Measurements from ENCODE around the gene TRIM7.
A peak's percentile ranks its signal among the peaks of the same experiment; 100 is the strongest.

TRIM7 gene

GRCh38 chr5:181169459-181170236 lies 35.3 kb downstream of the TRIM7 start:
- DNase-seq: peak; percentile 81

- no peak for DNase-seq
Observed at GRCh38 chr5:181168595-181169118, 36.3 kb downstream of the TRIM7 start.

DNA sequence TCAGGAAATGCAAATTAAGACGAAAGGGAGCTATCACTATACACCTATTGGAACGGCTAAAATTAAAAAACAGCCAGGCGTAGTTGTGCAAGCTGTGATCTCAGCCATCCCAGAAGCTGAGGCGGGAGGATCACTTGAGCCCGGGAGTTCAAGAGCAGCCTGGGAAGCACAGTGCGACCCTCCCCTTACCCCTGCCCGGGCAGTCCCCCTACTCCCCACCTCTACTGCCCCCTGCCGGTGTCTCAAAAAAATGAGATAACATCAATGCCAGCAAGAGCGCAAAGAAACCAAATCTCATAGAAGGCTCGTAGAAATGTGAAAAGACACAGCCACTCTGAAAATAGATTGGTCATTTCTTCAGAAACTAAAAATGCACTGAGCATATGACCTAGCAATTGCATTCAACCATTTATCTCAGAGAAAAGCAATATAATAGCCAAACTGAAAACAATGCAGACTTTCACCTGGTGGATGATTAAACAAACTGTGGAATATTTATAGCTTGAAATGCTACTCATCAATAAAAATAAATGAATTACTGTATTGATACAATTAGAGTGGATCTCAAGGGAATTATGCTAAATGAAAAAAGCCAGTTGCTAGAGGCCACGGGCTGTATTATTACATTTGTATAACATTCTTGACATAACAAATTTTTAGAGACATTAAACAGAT lies 37.0 kb downstream of the TRIM7 start:
- DNase-seq: no peak

DNA sequence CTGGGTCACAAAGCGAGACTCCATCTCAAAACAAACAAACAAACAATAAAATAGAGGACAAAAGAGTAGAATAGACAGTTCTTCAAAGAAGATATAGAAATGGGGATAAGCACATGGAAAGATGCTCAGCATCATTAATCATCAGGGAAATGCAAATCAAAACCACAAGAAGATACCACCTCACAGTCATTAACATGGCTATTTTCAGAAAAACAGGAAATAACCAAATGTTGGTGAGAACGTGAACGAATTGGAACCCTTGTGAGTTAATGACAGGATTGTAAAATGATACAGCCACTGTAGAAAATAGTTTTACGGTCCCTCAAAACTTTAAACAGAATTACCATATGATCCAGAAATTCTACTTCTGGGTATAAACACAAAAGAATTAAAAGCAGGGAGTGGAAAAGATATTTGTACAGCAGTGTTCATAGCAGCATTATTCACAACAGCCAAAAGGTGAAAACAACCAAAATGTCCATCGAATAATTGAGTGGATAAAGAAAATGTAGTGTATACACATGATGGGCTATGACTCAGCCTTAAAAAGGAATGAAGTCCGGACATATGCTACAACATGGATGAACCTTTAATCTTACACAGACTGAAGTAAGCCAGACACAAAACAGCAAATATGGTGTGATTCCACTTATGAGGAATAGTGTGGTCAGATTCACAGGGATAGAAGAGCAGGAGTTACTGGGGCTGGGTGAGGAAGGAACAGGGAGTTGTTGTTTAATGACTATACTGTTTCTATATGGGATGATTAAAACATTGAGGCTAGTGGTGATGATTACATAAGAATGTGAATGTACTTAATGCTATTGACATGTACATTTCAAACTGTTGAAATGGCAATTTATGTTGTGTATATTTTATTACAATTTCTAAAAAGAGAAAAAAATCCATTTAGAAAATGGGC lies 37.9 kb downstream of the TRIM7 start:
- DNase-seq: no peak

DNA sequence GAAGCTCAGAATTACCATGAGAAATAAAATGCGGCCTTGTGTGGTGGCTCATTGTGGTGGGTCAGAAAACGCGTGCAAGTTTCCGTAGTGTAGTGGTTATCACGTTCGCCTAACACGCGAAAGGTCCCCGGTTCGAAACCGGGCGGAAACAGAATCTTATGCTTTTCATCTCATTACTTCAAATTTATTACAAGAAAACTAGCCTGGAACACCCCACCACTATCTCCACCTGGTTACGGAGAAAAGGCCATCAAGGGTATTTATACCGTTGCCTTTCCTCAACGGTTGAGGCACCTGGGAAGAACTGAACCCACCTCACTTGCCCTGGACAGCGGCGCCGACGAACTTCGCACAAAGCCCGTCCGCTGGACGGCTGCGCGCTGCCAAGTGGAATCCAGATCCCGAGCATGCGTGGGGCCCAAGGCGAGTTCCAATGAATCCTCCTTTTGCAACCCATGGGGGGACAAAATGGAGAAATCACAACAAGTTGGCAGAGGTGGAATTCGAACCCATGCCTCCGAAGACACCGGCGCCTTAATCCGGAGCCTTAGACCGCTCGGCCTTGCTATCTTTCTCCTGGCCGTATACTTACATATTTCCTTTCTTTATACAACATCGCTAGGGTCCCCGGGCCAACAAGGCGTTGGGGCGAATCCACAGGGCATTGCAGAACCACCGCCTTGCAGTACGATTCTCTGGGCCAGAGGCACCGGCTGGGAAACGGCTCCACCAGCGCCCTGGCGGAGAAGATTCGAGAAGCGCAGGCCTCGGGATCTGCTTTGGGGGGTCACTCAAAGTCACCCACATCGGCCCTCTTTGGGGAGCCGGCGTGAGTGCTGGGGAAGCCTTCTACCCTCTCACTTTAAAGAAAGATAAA lies 40.7 kb downstream of the TRIM7 start:
- peak; percentile 19 for DNase-seq

DNA sequence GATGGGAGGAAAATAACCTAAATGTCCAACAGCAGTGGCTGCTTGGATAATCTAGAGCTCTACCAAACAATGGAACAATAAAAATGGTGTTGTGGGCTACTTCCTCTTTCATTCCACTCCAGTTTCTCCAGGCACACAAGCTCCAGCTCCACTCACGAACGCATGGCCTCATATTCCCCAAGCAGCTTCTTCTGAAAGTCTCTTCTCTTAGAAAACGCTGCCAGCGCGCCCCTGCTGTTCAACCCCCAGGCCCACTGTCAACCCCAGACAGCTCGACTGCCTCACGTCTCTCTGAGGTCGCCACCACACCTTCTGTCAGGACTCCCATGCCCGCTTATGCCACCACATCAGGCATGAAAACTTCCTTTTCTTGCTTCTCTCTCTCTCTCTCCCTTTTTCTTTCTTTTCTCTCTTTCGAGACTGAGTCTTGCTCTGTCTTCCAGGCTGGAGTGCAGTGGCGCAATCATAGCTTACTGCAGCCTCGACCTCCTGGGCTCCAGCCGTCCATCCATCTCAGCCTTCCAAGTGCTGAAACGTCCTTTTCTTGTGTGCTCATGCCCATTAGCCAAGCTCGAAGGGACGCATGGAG lies 41.4 kb downstream of the TRIM7 start:
- DNase-seq: peak; percentile 13

DNA sequence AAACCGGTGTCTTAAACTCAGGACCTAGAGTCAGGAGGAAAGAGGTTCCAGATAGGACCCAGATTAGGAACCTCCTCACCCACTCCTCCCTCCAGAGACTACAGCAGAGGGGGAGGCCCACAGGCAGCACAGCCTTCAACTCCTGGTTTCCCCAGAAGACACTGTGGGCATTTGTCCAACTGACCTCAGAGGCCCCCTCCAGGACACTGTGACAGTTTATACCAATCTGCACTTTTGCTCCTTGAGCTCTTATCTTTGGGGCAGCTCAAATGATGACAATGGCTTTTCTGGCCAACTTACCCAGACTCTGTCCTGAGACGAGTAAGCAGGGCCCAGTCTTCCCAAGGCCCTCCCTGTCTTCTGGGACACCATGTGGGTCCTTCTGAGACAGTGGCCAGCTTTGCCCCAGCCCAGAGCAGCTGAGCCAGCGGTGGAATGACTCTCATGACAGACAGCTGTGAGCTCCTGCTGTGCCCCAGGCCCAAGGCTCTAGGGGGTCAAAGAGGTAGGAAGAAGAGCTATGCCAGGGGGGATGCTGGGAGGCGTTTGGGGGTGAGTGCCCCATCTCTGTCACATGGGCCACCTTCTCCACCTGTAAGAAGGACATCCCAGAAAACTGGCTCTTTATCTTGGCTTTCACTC lies 43.3 kb downstream of the TRIM7 start:
- no peak for DNase-seq

GRCh38 chr5:181160755-181161533 lies 44.1 kb downstream of the TRIM7 start:
- peak; percentile 68 for DNase-seq

GRCh38 chr5:181160152-181160754 lies 44.7 kb downstream of the TRIM7 start:
- DNase-seq: peak; percentile 63

- peak; percentile 64 for DNase-seq
Observed at GRCh38 chr5:181159286-181160151, 45.5 kb downstream of the TRIM7 start.

GRCh38 chr5:181158869-181159268 lies 46.1 kb downstream of the TRIM7 start:
- no peak for DNase-seq

GRCh38 chr5:181156758-181157157 lies 48.2 kb downstream of the TRIM7 start:
- no peak for DNase-seq

GRCh38 chr5:181153814-181154213 lies 51.2 kb downstream of the TRIM7 start:
- no peak for DNase-seq

- DNase-seq: no peak
Observed at GRCh38 chr5:181152406-181152805, 52.6 kb downstream of the TRIM7 start.

DNA sequence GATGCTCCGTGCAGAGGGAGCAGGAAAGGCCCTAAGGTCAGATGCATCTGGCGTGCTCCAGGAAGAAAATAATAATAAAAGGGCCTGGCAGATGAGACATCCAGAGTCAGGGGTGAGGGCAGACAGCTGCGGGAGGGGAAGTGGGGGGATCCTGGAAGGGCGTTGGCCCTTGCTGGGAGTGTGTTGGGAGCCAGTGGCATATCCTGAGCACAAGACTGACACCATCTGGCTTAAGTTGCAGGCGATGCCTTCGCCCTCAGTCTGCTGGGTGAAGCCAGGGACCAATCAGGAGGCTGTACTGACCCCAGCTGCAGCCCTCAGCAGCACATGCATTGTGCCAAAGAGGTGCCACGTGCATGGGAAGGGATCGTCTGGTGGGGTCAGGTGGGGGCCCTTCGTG lies 53.9 kb downstream of the TRIM7 start:
- no peak for DNase-seq

- DNase-seq: no peak
Observed at GRCh38 chr5:181149806-181150733, 54.9 kb downstream of the TRIM7 start.

GRCh38 chr5:181149355-181149754 lies 55.6 kb downstream of the TRIM7 start:
- no peak for DNase-seq

Data from NCI-H146 (cell line).